Measurements from ENCODE around the gene COL15A1.

- TF ChIP-seq CTCF (IDR thresholded peaks at IDR 0.05) (no peak), TEAD1 (CRISPR knock-in tag; IDR thresholded peaks at IDR 0.05) (no peak), ESRRA (CRISPR knock-in tag; IDR thresholded peaks at IDR 0.05; ENCODE audit: borderline replicate concordance) (no peak), ZNF263 (CRISPR knock-in tag; IDR thresholded peaks at IDR 0.05; ENCODE audit: low read depth) (no peak), CREB1 (CRISPR knock-in tag; IDR thresholded peaks at IDR 0.05) (no peak), NR2C2 (CRISPR knock-in tag; IDR thresholded peaks at IDR 0.05) (no peak), USF2 (CRISPR knock-in tag; IDR thresholded peaks at IDR 0.05) (no peak)
- TF ChIP-seq, protein P1, sequence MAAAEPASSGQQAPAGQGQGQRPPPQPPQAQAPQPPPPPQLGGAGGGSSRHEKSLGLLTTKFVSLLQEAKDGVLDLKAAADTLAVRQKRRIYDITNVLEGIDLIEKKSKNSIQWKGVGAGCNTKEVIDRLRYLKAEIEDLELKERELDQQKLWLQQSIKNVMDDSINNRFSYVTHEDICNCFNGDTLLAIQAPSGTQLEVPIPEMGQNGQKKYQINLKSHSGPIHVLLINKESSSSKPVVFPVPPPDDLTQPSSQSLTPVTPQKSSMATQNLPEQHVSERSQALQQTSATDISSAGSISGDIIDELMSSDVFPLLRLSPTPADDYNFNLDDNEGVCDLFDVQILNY (CRISPR knock-in tag; IDR thresholded peaks at IDR 0.05): no peak
Observed at GRCh38 chr9:99090336-99091130, 146.8 kb downstream of the COL15A1 start.

All from WTC11 (cell line).